ENCODE data around the gene PIP4K2C.
"Not testable (repeated sequence)": the region's sequence is repeated elsewhere in the genome, so short reads cannot be mapped to it uniquely, and the experiment has no call there.

The PIP4K2C gene

GRCh38 chr12:57584690-57585089 lies 6.3 kb upstream of the PIP4K2C start:
- DNase-seq (ENCODE audit: low read depth, low spot score), result no peak

- DNase-seq (ENCODE audit: low read depth, low spot score), result no peak
Observed at GRCh38 chr12:57585156-57585555, 5.8 kb upstream of the PIP4K2C start.

DNA sequence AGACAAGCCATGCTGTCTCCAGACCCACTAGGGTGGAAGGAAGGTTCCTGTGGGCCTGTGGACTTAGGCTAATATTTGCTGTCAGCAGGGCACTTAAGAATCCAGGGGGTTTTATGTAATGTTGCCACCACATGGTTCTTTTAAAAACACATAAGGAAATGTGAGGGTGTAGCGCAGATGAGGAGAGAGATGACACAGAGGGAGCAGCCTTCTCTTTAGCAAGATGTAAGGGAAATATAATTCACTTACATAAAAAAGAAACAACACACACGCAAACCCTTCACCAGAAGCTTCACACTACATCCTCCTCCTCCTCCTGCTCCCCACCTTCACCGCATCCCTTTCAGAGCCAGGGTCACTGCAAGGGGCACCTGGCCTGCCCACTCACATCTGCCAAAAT lies 4.9 kb upstream of the PIP4K2C start:
- DNase-seq (ENCODE audit: low read depth, low spot score), result no peak

- no peak for DNase-seq (ENCODE audit: low read depth, low spot score)
Observed at GRCh38 chr12:57586832-57587429, 4.1 kb upstream of the PIP4K2C start.

DNA sequence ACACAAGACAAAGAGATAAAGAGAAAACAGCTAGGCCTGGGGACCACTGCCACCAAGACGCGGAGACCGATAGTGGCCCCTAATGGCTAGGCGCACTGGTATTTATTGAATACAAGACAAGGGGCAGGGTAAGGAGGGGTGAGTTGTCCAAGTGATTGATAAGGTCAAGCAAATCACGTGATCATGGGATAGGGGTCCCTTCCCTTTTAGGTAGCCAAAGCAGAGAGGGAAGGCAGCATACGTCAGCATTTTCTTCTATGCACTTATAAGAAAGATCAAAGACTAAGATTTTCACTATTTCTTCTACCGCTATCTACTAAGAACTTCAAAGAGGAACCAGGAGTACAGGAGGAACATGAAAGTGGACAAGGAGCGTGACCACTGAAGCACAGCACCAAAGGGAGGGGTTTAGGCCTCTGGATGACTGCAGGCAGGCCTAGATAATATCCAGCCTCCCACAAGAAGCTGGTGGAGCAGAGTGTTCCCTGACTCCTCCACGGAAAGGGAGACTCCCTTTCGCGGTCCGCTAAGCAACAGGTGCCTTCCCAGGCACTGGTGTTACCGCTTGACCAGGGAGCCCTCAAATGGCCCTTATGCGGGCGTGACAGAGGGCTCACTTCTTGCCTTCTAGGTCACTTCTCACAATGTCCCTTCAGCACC lies 1.9 kb upstream of the PIP4K2C start:
- DNase-seq (ENCODE audit: low read depth, low spot score), result not testable (repeated sequence)

DNA sequence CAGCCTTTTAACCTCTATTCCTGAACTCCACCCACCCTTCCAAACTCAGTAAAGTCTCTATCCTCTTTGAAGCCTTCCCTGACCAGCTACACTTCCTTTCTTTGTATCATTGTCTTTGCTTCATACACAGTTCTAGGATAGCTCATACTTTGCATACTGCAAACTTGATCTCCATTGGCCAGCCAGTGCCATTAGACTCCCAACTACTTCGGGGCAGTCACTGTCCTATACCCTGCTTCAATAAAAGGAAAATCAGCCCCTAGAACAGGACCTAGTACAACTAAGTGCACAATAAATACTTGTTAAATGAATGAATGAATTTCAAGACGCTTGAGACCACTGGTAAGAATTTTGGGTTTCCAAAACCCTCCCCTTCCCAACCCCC lies 521 bp upstream of the PIP4K2C start:
- DNase-seq (ENCODE audit: low read depth, low spot score), result no peak

GRCh38 chr12:57591782-57592325 lies 862 bp downstream of the PIP4K2C start:
- DNase-seq (ENCODE audit: low read depth, low spot score), result no peak

- DNase-seq (ENCODE audit: low read depth, low spot score), result no peak
Observed at GRCh38 chr12:57592551-57593165, 1.7 kb downstream of the PIP4K2C start.

- DNase-seq (ENCODE audit: low read depth, low spot score), result no peak
Observed at GRCh38 chr12:57593187-57593586, 2.2 kb downstream of the PIP4K2C start.

GRCh38 chr12:57600395-57600794 lies 9.4 kb downstream of the PIP4K2C start:
- no peak for DNase-seq (ENCODE audit: low read depth, low spot score)

DNA sequence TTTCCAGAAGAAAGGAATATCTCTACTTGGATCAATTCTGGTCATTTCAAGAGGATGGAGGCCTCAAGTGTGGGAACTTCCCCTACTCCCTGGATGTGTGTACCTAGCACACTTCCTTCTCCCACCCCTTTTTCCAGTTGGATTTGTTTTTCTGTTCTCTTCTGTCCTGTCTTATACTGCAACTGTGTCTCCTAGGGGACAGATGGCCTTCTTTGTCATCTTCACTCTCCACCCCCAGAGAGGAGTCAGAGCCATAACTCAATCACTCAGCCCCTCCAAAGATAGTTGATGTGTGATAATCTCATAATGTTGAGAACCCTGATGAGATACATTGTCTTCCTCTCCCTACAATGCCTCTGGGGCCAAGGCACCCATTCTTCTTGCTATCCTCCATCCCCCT lies 11.6 kb downstream of the PIP4K2C start:
- DNase-seq (ENCODE audit: low read depth, low spot score), result no peak

DNA sequence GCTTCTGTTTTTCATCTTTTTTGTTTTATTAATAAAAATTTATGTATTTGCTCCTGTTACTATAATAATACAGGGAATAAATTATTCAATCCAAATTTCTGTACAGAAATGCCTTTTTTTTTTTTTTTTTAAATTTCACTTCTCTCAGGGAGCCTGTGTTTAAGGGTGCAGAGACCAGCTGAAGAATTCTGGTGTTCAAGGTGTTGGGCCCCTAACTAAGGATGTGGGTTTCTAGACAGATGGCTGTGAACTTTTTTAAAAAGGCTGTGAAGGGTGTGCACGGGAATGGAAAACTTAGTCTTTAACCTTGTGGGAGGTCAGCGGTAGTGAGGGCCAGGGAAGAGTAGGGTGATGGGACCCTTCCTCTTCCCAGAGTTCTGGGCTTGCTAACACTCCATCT lies 12.3 kb downstream of the PIP4K2C start:
- DNase-seq (ENCODE audit: low read depth, low spot score), result no peak

DNA sequence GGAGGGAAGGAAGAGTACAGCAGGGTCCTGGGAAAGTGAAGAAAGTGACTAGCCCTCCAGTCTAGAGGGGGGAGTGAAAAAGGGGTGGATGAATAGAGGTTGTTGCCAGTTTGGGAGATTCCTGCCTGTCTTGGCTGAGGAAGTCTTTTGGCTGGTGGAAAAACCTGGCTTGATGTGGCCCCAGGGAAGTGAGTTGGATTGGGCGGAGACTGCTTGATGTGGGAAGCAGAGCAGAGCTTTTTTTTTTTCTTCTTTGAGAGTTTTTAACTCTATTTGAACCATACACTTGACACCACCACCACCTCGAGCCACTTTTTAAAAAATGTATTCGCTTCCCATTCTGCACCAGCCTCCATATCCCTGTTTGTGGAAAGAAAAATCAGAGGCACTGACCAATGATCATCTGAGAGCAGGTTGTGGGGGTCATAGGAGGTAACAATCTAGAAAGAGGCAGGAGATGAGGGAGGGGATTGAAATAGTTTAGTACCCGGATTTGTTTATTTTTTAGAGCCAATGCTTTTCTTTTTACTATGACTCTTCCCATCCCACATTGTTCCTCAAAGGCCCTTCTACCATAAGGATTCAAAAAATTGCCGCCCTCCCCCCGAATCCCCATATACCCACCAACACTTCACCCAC lies 12.9 kb downstream of the PIP4K2C start:
- no peak for DNase-seq (ENCODE audit: low read depth, low spot score)

- no peak for DNase-seq (ENCODE audit: low read depth, low spot score)
Observed at GRCh38 chr12:57604454-57604991, 13.5 kb downstream of the PIP4K2C start, which contains the start of gene DTX3. DTX3 (plus strand) TSS chr12:57604824; CDS start chr12:57606518, 1,694 bp downstream.

DNA sequence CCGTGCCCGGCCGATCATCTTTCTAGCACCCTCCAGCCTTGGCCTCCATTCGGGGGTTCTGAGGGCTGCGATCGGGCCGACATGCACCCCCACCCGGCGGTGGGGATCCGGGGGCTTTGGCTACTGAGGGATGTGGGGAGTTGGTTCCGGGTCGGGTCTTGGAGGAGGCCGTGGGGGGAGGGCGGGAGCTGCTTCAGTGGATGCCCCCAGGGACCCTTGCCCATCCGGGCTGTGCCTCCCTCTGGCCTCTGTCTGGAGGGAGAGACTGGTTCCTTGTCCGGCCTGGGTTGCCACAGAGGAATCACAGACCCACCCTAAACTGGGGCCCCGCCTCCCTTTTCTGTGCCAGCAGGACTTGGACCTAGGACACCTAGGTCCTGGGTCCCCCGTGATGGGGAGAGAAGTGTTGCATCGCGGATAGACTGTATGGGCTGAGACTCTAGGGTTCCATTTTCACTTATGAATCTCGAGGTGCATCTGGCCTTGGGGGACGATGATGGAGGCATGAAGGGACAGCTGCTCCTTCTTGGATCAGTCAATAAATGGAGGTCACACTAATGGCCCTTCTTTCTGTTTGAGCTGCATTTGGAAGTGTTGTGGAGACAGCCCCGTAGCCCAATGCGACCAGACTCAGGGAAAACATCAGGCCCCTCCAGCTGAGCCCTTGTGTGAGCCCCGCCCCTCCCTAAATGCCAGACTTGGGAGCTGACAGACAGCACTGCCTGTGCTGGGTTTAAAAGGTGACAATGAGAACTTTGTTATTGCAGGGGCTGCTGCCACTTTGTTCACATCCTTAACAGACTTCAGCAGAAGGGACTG lies 14.2 kb downstream of the PIP4K2C start:
- no peak for DNase-seq (ENCODE audit: low read depth, low spot score)

- DNase-seq (ENCODE audit: low read depth, low spot score), result no peak
Observed at GRCh38 chr12:57605811-57606311, 14.9 kb downstream of the PIP4K2C start.

GRCh38 chr12:57606399-57606798 lies 15.4 kb downstream of the PIP4K2C start:
- no peak for DNase-seq (ENCODE audit: low read depth, low spot score)

- no peak for DNase-seq (ENCODE audit: low read depth, low spot score)
Observed at GRCh38 chr12:57606821-57607220, 15.8 kb downstream of the PIP4K2C start.

DNA sequence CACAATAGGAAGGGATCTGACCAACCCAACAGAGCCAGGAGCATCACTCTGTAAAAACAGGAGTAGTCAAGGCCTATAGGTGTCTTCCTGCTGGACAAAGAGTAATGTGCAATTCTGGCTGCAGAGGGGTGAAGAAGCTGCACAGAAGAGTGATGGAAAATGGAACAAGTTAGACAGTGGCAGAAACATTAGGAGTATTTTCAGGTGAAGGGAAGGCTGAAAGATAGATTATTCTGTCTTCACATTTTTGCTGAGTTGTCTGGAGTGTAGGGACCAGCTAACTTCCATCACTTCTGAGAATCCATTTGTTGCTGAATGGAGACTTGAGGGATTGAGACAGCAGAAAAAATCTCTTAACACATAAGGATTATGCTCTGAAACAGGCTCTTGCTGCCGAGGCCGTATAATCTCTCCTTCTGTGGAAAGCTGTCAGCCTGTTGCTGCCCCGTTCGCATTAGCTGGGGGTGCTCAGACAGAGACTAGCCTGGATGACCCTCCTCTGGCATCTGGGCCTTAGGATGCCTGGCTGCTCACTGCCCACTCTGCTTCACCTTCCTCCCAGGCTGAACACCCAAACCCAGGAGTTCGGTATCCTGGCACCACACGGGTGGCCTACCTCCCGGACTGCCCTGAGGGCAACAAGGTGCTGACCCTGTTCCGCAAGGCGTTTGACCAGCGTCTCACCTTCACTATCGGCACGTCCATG lies 17.1 kb downstream of the PIP4K2C start:
- DNase-seq (ENCODE audit: low read depth, low spot score), result no peak

- no peak for DNase-seq (ENCODE audit: low read depth, low spot score)
Observed at GRCh38 chr12:57609101-57609780, 18.2 kb downstream of the PIP4K2C start.
